GM21825 (cell line): ENCODE data around the gene CFAP61.

Experiments used
- ATAC-seq: cut with Tn5 transposase; IDR thresholded peaks from one replicate; pipeline ENCODE4 v1.9.1; 2021; ENCODE audit warnings: mild to moderate bottlenecking, moderate library complexity; ENCODE audit not compliant: unreplicated experiment

The CFAP61 gene

DNA sequence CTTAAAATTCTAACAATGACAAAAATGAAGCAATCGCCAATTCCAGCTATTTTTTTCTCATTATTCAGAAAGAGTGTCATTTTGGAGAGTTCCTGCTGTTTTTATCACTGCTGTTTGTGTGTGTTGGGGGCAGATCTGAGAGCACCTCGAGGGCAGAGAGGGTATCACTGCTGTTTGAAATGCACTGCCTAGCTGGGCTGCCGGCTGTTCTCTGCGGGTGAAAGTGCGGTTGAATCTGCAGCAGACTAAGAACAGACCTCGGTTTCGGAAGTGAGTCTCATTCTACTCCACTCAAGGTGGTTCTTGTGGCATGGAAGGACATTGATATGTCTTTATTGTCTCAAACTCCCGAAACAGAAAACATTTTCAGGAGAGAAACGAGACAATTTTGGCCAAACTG, 333.9 kb downstream of the CFAP61 start:
- ATAC-seq, result no peak

DNA sequence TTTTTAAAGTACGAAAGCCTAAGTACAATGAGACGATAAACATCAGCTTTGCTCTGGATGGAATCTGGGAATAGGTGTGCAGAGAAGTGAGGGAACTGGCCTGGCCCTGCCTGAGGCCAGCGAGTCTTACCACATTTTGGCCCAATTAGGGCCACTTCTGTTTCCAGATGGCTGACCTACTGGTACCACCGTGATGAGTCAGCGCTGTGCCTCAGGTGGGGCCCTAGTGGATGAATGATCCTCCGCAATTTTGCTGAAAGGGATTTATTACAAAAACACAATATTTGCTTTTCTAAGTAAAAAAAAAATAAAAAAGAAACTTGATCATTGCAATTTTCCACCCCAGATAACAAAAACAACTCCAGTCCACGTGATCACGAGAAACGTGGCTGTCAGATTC, 338.1 kb downstream of the CFAP61 start:
- ATAC-seq, result no peak

DNA sequence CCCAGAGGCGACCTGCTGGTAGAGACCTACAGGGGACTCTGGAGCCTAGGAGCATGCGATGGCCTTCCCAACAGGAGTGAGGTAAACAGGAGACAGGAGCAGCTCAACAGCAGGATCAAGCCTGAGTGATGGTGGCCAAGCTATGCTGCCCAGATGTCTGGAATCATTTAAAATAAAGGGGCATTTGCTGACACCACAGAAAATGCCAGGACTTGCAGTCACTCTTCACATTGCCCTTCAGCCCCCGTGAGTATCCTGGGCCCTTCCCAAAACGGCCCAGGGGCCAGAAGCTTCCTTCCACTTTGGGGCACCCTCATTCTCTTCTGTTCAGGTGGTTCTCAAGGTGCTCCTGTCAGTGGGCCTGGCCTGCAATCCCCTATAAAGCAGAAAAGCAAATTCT, 338.8 kb downstream of the CFAP61 start:
- no peak for ATAC-seq

DNA sequence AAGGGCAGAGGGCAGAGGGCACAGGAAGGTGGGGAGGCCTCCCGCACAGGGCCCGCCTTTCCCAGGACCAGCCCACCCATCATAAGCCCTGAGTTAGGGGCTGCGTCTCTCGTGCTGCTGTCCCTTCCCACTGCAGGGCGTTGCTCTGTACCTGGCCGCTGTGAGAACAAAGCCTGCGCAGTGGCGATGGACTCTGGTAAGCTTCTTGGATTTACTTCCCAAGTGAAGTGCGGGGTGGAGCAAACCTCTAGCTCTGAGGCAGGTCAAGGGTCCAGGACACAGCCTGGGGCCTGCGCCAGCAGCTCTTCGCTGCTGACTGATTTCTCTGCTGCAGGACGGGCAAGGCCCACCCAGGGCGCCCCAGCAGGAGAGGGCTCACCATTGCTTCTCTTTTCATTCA, 339.4 kb downstream of the CFAP61 start:
- no peak for ATAC-seq

DNA sequence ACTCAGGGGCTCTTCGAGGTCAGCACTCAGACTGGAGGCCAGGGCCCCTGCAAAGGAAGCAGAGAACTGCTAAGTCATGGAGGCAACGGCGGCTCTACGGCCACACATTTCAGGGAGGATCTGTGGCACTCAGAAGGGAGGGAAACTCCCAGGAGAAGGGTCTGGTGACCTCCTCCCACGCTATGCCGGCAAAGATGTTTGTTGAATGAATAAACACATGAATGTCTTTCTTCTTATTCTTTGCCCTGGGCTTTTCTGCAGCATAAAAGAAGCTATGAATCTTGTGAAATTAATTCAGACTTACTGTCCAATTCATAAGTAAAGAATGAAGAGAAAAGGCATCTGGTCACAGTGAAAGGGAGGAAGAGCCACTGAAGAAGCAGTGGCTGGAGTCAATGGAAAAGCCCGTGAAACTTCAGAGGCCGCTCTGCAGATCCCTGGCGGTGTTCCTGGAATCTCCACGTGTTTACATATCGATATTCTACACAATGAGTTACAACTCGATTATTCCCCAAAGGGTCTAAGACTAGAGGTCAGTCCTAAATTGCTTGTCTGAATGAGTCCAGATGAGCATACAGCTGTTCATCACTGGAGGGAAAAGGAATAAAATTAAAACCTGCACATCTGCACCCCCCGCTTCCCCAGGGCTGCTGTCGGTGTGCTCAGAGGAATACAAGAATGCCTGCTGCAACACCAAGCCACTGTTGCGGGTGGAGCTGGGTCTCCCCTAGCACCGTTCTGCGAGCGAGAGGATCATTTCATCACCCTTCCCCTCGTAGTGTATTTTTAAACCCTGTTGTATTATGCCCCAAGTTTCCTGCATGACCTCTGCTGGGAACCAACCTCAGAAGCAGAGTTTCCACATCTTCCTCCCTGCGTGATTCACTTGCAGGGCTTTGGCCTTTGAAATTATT, 341.1 kb downstream of the CFAP61 start:
- ATAC-seq, result no peak

DNA sequence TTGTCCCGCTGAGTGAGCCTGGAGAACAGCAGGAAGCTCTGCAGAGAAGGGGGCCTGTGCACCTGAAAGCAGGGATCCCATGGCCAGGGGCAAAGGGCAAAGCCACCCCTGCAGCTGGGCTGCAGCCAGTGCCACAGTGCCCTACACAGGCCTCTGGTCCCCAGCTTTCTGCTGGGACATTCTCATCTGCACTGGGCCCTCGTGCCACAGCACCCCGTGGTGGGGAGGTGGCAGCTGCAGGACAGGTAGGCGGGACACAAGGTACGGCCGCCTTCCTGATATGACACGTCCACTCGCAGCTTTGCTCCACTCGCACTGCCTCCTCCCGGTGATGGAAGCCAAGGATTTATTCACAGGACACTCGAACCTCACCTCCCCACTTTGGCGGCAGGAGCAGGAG, 342.8 kb downstream of the CFAP61 start:
- ATAC-seq, result no peak

DNA sequence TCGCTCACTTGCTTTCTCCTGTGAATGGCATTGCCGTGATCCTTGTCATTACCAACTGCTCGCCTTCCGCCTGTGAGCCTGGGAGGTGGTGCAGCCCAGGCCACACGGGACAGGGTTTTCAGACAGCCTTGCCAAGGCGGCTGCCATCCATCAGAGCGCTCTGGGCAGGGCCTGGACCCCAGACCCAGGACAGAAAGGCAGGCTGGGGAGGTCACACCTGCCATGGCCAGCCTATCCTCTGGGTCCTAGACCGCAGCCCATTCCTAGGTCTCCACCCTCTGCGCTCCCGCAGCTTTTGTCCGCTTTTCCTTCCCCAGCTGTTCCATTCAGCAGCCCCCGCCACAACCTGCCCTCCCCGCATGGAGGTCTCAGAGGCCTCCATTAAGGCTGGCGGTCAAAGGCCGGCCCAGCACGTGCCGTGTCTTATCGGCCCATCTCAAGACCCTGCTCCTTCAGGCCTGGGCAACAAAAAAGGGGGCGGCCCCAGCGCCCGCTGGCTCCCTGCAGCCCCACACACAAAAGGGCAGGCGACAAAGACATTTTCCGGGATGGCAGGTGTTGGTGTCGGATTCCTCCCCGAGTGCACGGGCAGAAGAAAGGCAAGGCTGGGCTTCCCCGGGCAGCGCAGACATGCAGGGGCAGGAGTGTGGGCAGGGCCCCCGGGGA, 343.7 kb downstream of the CFAP61 start:
- ATAC-seq, result no peak

DNA sequence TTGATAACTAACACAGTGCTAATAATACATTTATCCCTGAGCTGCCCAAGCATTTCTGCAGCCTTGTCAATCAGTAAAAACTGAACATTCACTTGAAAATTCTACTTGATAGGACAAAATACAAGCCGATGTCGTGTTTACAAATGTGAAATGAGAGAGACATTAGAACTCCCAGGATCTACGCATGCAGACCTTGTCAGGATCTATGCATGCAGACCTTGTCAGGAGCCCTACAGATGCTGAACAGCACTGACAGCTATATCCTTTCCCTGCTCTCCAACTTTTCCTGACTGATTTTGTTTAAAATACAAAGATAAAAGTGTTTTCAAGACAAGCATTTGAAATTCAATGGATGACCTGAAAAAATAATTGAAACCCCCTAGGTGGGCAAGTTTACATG, 344.5 kb downstream of the CFAP61 start:
- ATAC-seq, result no peak

DNA sequence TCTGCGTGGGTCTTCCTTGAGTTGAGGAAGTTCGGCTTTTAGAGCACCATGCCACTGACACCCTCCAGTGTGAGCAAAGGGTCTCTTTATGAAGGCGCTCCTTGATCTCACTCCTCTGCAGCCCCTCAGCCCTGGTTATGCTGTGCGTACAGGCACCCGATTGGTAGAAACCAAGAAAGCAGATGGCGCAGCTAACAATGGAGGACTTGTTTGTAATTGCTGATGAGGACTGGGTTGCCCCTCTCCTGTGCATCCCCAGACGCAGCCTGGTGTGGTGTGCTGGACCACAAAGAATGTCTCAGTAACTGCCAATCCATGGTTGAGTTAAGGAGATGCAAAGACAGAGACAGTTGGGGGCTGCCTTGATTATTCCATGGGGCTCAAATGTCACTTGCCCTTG, 345.8 kb downstream of the CFAP61 start:
- no peak for ATAC-seq

DNA sequence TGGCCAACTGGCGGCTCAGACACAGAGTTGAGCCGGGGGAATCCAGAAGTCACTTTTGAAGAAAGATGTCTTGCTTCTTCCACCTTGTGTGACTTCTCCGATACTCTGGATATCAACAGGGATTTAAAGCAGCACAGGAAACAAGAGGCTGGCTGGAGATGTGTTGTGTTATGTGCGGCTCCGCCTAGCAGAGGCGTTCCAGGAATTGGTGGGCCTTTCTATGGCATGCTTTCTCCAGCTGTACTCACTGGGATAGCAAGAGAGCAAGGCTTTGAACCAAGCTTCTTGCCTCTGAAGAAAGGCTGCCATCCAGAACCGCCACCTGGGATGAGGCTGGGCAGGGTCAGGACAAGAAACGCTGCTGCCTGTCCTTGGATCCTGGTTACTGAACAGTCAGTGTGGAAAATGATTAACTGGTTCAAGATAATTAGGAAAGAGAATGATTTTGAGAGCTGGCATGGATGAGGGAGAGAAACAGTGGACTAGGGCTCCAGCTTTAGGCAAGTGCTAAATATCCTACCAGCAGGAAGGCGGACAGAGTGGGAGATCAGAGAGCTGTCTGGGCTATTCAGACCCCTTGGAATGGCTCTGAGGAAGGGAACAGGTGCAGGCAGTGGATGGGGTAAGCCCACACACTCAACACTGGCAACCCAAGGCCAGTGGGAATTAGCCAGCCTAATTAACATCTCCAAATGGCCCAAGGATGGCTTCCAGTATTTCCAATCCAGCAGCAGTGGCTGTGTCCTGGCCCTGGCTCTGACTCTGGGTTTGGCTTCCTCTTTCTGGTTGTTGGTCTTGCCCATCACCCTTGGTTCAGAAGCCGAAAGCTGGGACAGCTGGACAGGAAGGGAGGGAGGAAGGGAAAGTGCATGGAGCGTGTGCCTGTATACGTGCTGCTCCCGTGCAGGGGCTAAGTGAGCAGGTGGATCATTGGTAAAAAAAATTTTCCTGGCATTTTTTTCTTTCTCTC, 347.5 kb downstream of the CFAP61 start:
- ATAC-seq, result no peak

DNA sequence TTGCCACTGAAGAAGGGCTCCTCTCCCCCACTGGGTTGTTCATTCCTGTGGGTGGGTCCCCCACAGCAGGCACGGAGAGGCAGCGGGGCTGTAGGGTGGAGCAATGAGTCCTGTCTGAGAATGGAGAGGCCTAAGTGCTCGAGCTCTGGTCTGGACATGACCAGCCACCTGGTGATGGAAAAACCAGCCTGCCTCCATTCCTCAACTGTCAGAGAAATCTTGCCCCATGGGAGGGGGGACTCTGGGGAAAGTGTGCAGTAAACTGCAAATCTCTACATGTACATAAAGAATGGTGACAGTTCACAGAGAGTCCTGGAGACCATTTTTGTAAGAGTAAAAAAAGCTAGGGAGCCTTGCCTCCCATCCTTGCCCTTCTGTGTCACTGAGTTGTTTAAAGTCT, 349.7 kb downstream of the CFAP61 start:
- ATAC-seq, result no peak

DNA sequence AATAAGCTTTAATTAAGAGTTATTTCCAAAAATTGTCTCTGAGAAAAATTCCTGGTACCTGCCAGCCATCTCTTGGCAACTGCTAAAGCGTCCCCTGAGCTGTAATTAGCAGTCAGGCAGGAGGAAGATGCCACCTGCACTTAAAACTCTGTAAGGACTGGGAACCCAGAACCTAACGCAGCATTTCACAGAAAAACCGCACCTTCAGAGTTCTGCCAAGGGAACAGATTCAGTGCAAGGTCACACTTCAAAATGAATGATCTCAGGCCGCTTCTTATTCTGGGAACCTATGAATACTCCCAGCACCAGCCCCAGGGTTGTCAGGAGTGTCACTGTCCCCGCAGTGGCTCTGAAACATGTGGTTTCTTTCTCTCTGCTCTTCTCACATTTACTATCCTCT, 352.3 kb downstream of the CFAP61 start:
- no peak for ATAC-seq

DNA sequence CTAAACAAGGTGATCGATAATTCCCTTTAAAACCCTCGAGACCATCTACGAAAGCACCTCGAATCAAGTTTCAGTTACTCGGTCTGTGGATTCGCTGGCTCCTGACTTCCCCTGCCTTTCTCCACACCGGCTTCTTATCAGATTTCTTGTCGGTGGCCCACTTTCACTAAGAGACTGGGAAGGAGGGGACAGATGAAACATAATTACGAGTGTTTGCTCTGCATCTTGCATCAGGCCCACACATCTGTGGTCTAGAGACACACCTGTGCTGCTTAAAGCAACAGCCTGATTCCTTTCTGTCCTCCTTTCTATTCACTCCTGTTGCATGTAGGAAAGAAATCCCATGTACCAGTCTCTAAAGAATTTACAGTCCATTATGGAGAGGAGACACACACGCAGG, 353.3 kb downstream of the CFAP61 start:
- ATAC-seq, result no peak

DNA sequence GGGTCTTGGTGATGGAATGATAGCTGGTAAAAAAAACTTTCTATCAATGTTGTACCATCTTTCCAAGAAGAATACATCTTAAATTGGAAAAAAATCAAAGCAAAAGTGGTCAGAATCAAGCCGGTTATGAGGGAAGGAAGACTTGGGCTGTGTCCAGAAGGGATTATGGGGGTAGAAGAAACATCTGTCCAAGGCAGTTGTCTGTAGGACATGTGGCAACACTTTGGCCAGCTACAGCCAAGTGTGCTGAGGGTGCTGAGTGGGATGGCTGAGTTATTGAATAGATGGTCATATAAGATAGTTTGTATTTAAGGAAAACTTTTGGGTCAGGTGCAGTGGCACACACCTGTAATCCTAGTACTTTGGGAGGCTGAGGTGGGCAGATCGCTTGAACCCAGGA, 354.0 kb downstream of the CFAP61 start:
- ATAC-seq, result no peak

DNA sequence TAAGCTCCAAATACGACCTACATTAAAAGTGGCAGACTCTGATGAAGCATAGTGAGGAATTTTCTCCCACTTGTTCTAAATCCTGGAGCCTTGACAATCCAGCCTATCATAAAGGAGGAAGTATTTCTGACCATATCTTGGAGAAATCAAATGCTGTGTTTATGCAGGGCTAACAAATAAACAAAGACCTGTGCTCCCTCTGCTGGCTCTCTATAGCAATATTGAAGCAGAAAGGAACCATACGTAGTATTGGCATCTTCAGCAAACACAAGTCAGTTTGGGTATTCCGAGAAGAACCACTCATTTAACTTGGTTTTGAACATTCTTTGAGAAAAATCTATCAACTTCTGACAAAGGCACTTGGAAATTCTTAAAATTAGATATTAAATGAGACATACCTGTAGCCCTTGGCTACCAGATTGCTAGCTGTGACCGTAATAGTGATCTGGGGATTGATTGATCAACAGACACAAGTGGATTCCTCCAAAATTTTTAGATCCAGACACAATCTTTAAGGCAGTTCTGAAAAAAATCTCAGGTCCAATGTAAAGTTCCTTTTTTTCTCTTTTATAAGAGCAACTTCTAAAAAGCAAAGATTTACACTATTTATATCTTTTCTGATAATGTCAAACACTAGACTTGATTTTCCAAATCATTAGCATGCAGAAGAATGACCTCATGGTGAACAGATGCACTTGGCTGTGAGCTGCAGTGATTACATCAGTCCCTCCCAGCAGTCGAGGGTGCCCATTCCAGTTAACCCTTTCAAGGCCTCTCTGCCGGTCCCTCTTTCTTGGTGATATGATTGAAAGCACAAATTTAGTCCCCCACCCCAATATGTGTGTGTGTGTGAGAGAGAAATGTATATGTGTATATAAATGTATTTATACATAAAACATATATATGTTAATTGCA, 355.8 kb downstream of the CFAP61 start:
- no peak for ATAC-seq

DNA sequence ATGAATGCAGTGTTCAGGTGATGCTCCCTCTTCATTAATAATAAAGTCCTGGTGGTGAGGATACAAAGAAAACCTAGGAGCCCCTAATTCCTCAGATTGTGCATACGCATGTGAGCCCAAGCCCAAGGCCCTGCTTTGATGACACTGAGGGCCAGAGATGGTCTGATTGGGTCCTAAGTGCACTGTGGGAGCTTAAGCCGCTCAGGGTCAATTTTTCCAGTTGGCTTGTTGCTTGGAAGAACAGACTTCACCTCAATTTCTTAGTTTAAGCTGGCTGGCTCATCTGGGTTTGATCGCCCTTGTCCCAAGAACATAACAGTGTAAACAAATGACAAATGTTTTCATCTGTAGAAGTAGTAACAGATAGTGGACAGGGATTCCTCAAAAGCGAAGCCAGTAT, 357.0 kb downstream of the CFAP61 start:
- ATAC-seq, result no peak
